Activated naive CD4-positive, alpha-beta T cell (primary cell): ENCODE results near the gene KRTAP4-12.
"Not testable (repeated sequence)": the region's sequence is repeated elsewhere in the genome, so short reads cannot be mapped to it uniquely, and the experiment has no call there.

ENCODE experiments used
- DNase-seq, 4 experiments: peaks; one replicate each; lab custom pipeline; 2025; lab: John Stamatoyannopoulos, UW

KRTAP4-12 gene

GRCh38 chr17:41088760-41089352, 35.1 kb downstream of the KRTAP4-12 start:
- DNase-seq = not testable (repeated sequence)

GRCh38 chr17:41084100-41084856, 39.7 kb downstream of the KRTAP4-12 start, which contains the start of gene KRTAP4-7:
TSS of gene KRTAP4-7 (plus strand) at chr17:41084150. CDS start at chr17:41084207, 57 bp downstream.
- DNase-seq = not testable (repeated sequence)

- not testable (repeated sequence) for DNase-seq
These were observed 40.6 kb downstream of the KRTAP4-12 start for GRCh38 chr17:41083427-41083826.

GRCh38 chr17:41082626-41083025, 41.4 kb downstream of the KRTAP4-12 start:
- DNase-seq = no peak

- DNase-seq = no peak
These were observed 47.2 kb downstream of the KRTAP4-12 start for GRCh38 chr17:41076788-41077187.

GRCh38 chr17:41073676-41074075, 50.3 kb downstream of the KRTAP4-12 start:
- no peak for DNase-seq
